GM12878 (cell line): ENCODE measurements around the gene SLC12A7. TPM values are rescaled to one million over a fixed set of nuclear protein-coding genes. Genes with fewer than 3 reads are reported as not detected.

ENCODE experiments used
- ATAC-seq: fragments of 200-7000 bp; cut with Tn5 transposase; 3 replicates; pipeline ENCODE4 v1.9.1; 2020; ENCODE audit warnings: mild to moderate bottlenecking, moderate library complexity
- BruUV-seq: library from RNA; stranded (reverse); fragments of 400-500 nt; replicated peaks from 2 replicates; lab custom pipeline; 2021; lab: Mats Ljungman, UMichigan
- CTCF ChIA-PET: fragments of 300-600 bp; sonication (Branson Sonifier 250); formaldehyde crosslinking; extraction: SDS; loops from one replicate; lab custom pipeline; 2021; ENCODE audit warnings: inconsistent platforms; lab: Yijun Ruan, JAX
- POLR2A ChIA-PET: fragments of 350-600 bp; formaldehyde crosslinking; extraction: SDS; loops from one replicate; lab custom pipeline; 2021; ENCODE audit warnings: inconsistent platforms; lab: Charles Lee
- RAD21 ChIA-PET: fragments of 300-600 bp; sonication (Branson Sonifier 250); formaldehyde crosslinking; loops from one replicate; lab custom pipeline; 2023; ENCODE audit warnings: antibody characterized with exemption; ENCODE audit not compliant: unreplicated experiment; lab: Charles Lee
- SMC1A ChIA-PET: fragments of 300-600 bp; sonication (Branson Sonifier 250); formaldehyde crosslinking; loops from one replicate; lab custom pipeline; 2023; ENCODE audit not compliant: unreplicated experiment, uncharacterized antibody; lab: Charles Lee
- DNase-seq: peaks from one replicate; pipeline ENCODE4 v3.0.0-alpha.2; 2011; ENCODE audit warnings: low read depth, low spot score
- FAIRE-seq: peaks from 3 replicates; lab custom pipeline; 2011; peaks lifted over from hg19 to GRCh38; lab: Jason Lieb, UNC
- H2AFZ ChIP-seq: 2 replicates; pipeline ENCODE4 v1.6.0; 2011; ENCODE audit warnings: low read depth, low read length, control low read depth; ENCODE audit not compliant: control insufficient read depth
- H3K27ac ChIP-seq: 2 replicates; pipeline ENCODE4 v1.5.1; 2011; ENCODE audit warnings: control low read depth; ENCODE audit not compliant: control insufficient read depth, insufficient read depth
- H3K27me3 ChIP-seq, 2 experiments: replicated peaks in 1 of 2; 2 replicates each; pipeline versions ENCODE4 v1.6.0 to v1.6.1; 2011; ENCODE audit warnings: low read length in 1 of 2; ENCODE audit not compliant: control insufficient read depth in 2 of 2, insufficient read depth in 2 of 2
- H3K36me3 ChIP-seq, 2 experiments: 2 replicates each; pipeline ENCODE4 v1.5.1; 2011; ENCODE audit warnings: low read length in 1 of 2; ENCODE audit not compliant: control insufficient read depth in 2 of 2, insufficient read depth in 2 of 2
- H3K4me1 ChIP-seq: 2 replicates; pipeline ENCODE4 v1.6.1; 2011; ENCODE audit warnings: mild to moderate bottlenecking, low read length, moderate library complexity, mixed read lengths; ENCODE audit not compliant: control insufficient read depth, insufficient read depth
- H3K4me2 ChIP-seq: 2 replicates; pipeline ENCODE4 v1.6.0; 2011; ENCODE audit warnings: control low read depth; ENCODE audit not compliant: control insufficient read depth, insufficient read depth
- H3K4me3 ChIP-seq: fragments of 200-600 bp; sonication (generic); 2 replicates; pipeline ENCODE4 v1.5.1; 2016
- H3K79me2 ChIP-seq: 2 replicates; pipeline ENCODE4 v1.6.0; 2011; ENCODE audit warnings: low read length; ENCODE audit not compliant: control insufficient read depth, insufficient read depth
- H3K9ac ChIP-seq: 2 replicates; pipeline ENCODE4 v1.8.0; 2011; ENCODE audit warnings: low read length, control low read depth, mixed read lengths; ENCODE audit not compliant: control insufficient read depth, insufficient read depth
- H3K9me3 ChIP-seq: replicated peaks from 3 replicates; pipeline ENCODE4 v1.5.1; 2011; ENCODE audit warnings: mild to moderate bottlenecking, low read length; ENCODE audit not compliant: control insufficient read depth, insufficient read depth
- H4K20me1 ChIP-seq: 2 replicates; pipeline ENCODE4 v1.6.0; 2011; ENCODE audit not compliant: control insufficient read depth, insufficient read depth
- CBFB ChIP-seq: IDR thresholded peaks from 2 replicates; pipeline ENCODE4 v1.6.1; 2016; ENCODE audit warnings: antibody characterized with exemption, low read depth
- CUX1 ChIP-seq: IDR thresholded peaks from 2 replicates; pipeline ENCODE4 v1.6.1; 2012; ENCODE audit warnings: improper control_type of control experiment, low read depth, low read length; ENCODE audit not compliant: insufficient replicate concordance
- EZH2 ChIP-seq: IDR thresholded peaks from 2 replicates; pipeline ENCODE4 v1.6.1; 2012; ENCODE audit warnings: low read depth, mild to moderate bottlenecking, control low read depth, inconsistent platforms, low read length, borderline replicate concordance; ENCODE audit not compliant: control insufficient read depth
- HDAC6 ChIP-seq: fragments of 200-600 bp; sonication (generic); IDR thresholded peaks from one replicate; pipeline ENCODE4 v1.8.0; 2017; ENCODE audit warnings: antibody characterized with exemption; ENCODE audit not compliant: unreplicated experiment
- IRF3 ChIP-seq: fragments of 450-650 bp; IDR thresholded peaks from 2 replicates; pipeline ENCODE4 v1.6.1; 2014; ENCODE audit warnings: mild to moderate bottlenecking
- KDM1A ChIP-seq: fragments of 200-600 bp; sonication (generic); IDR thresholded peaks from 2 replicates; pipeline ENCODE4 v1.6.1; 2016; ENCODE audit warnings: borderline replicate concordance
- MLLT1 ChIP-seq: fragments of 450-650 bp; IDR thresholded peaks from 2 replicates; pipeline ENCODE4 v1.6.1; 2016; ENCODE audit warnings: mild to moderate bottlenecking
- NFYA ChIP-seq: IDR thresholded peaks from 2 replicates; pipeline ENCODE4 v1.6.1; 2011; ENCODE audit warnings: low read depth, mild to moderate bottlenecking, low read length, improper control_type of control experiment, borderline replicate concordance
- POLR2A ChIP-seq: IDR thresholded peaks from 2 replicates; pipeline ENCODE4 v1.6.1; 2011; ENCODE audit warnings: low read depth, mild to moderate bottlenecking, low read length
- SRF ChIP-seq, 2 experiments: IDR thresholded peaks; 2 replicates each; pipeline ENCODE4 v1.6.1; 2011; ENCODE audit warnings: low read depth in 2 of 2, low read length in 2 of 2, mild to moderate bottlenecking in 1 of 2, moderate library complexity in 1 of 2
- STAT1 ChIP-seq: fragments of 450-650 bp; conservative IDR thresholded peaks from 2 replicates; pipeline ENCODE4 v1.6.1; 2014; ENCODE audit warnings: antibody characterized with exemption, mild to moderate bottlenecking
- YY1 ChIP-seq: IDR thresholded peaks from 2 replicates; pipeline ENCODE4 v1.6.1; 2011; ENCODE audit warnings: low read depth, mild to moderate bottlenecking, low read length
- ZNF217 ChIP-seq: fragments of 450-650 bp; IDR thresholded peaks from 2 replicates; pipeline ENCODE4 v1.6.1; 2017; ENCODE audit warnings: antibody characterized with exemption, mild to moderate bottlenecking
- ZSCAN29 ChIP-seq: fragments of 450-650 bp; IDR thresholded peaks from 2 replicates; pipeline ENCODE4 v1.6.1; 2017; ENCODE audit warnings: mild to moderate bottlenecking, moderate library complexity
- WGBS: methylation state at CpG from one replicate; pipeline ENCODE4 v1.1.6; 2016; ENCODE audit warnings: low lambda C conversion rate; ENCODE audit not compliant: insufficient replicate concordance, insufficient coverage; ENCODE audit errors: missing lambda C conversion rate; 5-methylcytosine and 5-hydroxymethylcytosine counted together
- in situ Hi-C: fragments of 300-500 bp; cut with MboI; formaldehyde crosslinking; loops from 9 replicates; pipeline ENCODE4 v1.14.3; 2018; ENCODE audit warnings: mixed read lengths
- intact Hi-C: fragments of 100-400 bp; cut with micrococcal nuclease; formaldehyde crosslinking; loops from one replicate; pipeline ENCODE4 v1.14.2; 2022; ENCODE audit not compliant: unreplicated experiment
- polyA plus RNA-seq, 11 experiments: library from polyadenylated mRNA; depleted of rRNA in 4 of 11; unstranded in 6 of 11; stranded (reverse) in 5 of 11; fragments of >200 nt; fragmentation: Nextera tagmentation in 4 of 11; fragmentation: Illumina TruSeq in 1 of 11; extraction: Ambion mirVana in 4 of 11; extraction: Trizol in 1 of 11; gene quantifications; 1 replicate in 1 of 11; 2 replicates in 10 of 11; pipeline versions ENCODE4 v1.2.1 to v1.2.3, GENCODE V29; 2011 to 2016; ENCODE audit warnings: inconsistent platforms in 2 of 11, missing spikeins in 2 of 11, low read depth in 1 of 11
- total RNA-seq, 4 experiments: library from RNA; depleted of rRNA in 3 of 4; stranded (reverse); fragments of >200 nt in 3 of 4; fragmentation: Illumina TruSeq in 1 of 4; extraction: Trizol in 1 of 4; gene quantifications; 2 replicates each; pipeline versions ENCODE4 v1.2.1 to v1.2.3, GENCODE V29; 2013 to 2021
- TF ChIP-seq, protein P1 (sequence below): IDR thresholded peaks from 2 replicates; pipeline ENCODE4 v1.6.1; 2011; ENCODE audit warnings: mild to moderate bottlenecking, low read depth, low read length, moderate library complexity; ENCODE audit not compliant: insufficient replicate concordance

The SLC12A7 gene
- total and polyA plus RNA-seq, 10 of the 15 experiments (the other 5 are each of a cell fraction or from before 2014, with no cell fraction given): 0.10 to 10.0 (median 2.9) TPM

- TF ChIP-seq IRF3 (no peak), ZNF217 (no peak), EZH2 (no peak), CBFB (no peak)
These were observed 104.6 kb downstream of the SLC12A7 start (continued) for GRCh38 chr5:1007221-1007680.

DNA sequence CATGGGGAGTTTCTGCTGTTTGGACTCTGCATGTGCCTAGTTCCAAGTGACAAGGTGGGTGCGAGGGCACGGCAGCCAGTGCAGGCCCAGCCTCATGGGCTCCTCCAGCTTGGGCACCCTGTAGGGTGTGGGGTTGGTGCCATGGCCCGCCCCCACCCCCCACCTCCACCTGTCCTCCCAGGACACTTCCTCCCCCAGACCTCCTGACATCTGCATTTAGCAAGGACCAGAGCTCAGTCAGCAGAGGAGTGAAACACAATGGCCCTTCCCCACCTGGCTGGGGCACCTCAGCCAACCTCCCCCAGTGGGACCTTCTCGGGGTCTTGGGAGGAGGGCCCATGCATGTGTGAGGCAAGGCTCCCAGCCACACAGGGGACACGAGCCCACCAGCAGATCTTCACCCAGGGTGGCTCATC, 105.2 kb downstream of the SLC12A7 start:
- Histone ChIP-seq H4K20me1 (no peaks in the 10 kb centered on the region), H2AFZ (no peak overlapping the region), H3K4me3 (no peak overlapping the region), H3K27ac (no peak overlapping the region), H3K4me1 (no peaks in the 10 kb centered on the region), H3K9me3 (no peaks in the 10 kb centered on the region), H3K36me3 (no peaks in the 10 kb centered on the region), H3K4me2 (no peak overlapping the region), H3K9ac (no peak overlapping the region), H3K27me3 (peaks cover 7 to 11% of the 10 kb centered on the region in 2 experiments; a peak in 3 of 4 replicates), H3K79me2 (no peaks in the 10 kb centered on the region)
- FAIRE-seq (no peak), DNase-seq (no peak), ATAC-seq (no peak)
- BruUV-seq: no TSS peak
- RAD21 ChIA-PET: no interaction called here
- SMC1A ChIA-PET: no interaction called here
- no peak for TF ChIP-seq CUX1
- TF ChIP-seq YY1: no peak
- no peak for TF ChIP-seq MLLT1
- TF ChIP-seq, protein P1, sequence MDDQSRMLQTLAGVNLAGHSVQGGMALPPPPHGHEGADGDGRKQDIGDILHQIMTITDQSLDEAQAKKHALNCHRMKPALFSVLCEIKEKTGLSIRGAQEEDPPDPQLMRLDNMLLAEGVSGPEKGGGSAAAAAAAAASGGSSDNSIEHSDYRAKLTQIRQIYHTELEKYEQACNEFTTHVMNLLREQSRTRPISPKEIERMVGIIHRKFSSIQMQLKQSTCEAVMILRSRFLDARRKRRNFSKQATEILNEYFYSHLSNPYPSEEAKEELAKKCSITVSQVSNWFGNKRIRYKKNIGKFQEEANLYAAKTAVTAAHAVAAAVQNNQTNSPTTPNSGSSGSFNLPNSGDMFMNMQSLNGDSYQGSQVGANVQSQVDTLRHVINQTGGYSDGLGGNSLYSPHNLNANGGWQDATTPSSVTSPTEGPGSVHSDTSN: no peak
- TF ChIP-seq SRF (IDR thresholded peaks at IDR 0.05; ENCODE audit: low read depth in 2 of 2, low read length in 2 of 2): no peak
- no peak for TF ChIP-seq KDM1A
- TF ChIP-seq NFYA: no peak
- no peak for TF ChIP-seq STAT1
- no peak for TF ChIP-seq HDAC6
- no peak for TF ChIP-seq POLR2A
- TF ChIP-seq ZSCAN29: no peak
- POLR2A ChIA-PET: no interaction called here
- WGBS: 4% methylated on average over 5 of the region's 5 CpGs
- intact Hi-C loops (no loop called here), in situ Hi-C loops (no loop called here)
- CTCF ChIA-PET: interaction anchor here (0.7 to 1.4 kb wide), 2 partner anchors 13 to 134 kb away, joined by 3 to 4 read pairs; no protein-coding TSS in a partner anchor
